Esophagus squamous epithelium (tissue), 4 donors: ENCODE measurements around the gene KCNA5.

Experiments
- POLR2A ChIP-seq, 4 donors: fragments of 450-650 bp; IDR thresholded peaks; one replicate each; pipeline ENCODE4 v1.6.1; 2017; ENCODE audit warnings: antibody characterized with exemption in 4 of 4, mild to moderate bottlenecking in 4 of 4, moderate library complexity in 3 of 4
- TF ChIP-seq, protein P1 (sequence below), 6 experiments: fragments of 450-650 bp in 4 of 6; fragments of 200-600 bp in 2 of 6; sonication (generic) in 2 of 6; IDR thresholded peaks; one replicate each; pipeline ENCODE4 v1.5.1; 2016 to 2019; ENCODE audit warnings: antibody characterized with exemption in 6 of 6, mild to moderate bottlenecking in 4 of 6, moderate library complexity in 4 of 6

- TF ChIP-seq, protein P1, sequence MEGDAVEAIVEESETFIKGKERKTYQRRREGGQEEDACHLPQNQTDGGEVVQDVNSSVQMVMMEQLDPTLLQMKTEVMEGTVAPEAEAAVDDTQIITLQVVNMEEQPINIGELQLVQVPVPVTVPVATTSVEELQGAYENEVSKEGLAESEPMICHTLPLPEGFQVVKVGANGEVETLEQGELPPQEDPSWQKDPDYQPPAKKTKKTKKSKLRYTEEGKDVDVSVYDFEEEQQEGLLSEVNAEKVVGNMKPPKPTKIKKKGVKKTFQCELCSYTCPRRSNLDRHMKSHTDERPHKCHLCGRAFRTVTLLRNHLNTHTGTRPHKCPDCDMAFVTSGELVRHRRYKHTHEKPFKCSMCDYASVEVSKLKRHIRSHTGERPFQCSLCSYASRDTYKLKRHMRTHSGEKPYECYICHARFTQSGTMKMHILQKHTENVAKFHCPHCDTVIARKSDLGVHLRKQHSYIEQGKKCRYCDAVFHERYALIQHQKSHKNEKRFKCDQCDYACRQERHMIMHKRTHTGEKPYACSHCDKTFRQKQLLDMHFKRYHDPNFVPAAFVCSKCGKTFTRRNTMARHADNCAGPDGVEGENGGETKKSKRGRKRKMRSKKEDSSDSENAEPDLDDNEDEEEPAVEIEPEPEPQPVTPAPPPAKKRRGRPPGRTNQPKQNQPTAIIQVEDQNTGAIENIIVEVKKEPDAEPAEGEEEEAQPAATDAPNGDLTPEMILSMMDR (IDR thresholded peaks at IDR 0.05): peak; percentile 42 to 68 (median 60)
- TF ChIP-seq POLR2A (IDR thresholded peaks at IDR 0.05): no peak
Measured at GRCh38 chr12:5083955-5084849, 40.5 kb downstream of the KCNA5 start.
